HepG2 (cell line): ENCODE results near the gene NUAK1. TPM values are rescaled to one million over a fixed set of nuclear protein-coding genes. Genes with fewer than 3 reads are reported as not detected.

Experiments used
- ATAC-seq: fragments of 200-7000 bp; cut with Tn5 transposase; 3 replicates; pipeline ENCODE4 v1.9.1; 2020; ENCODE audit warnings: mild to moderate bottlenecking, moderate library complexity
- BruUV-seq: library from RNA; stranded (reverse); fragments of 400-500 nt; replicated peaks from 2 replicates; lab custom pipeline; 2021; lab: Mats Ljungman, UMichigan
- CTCF ChIA-PET: fragments of 300-600 bp; formaldehyde crosslinking; extraction: SDS; loops from one replicate; lab custom pipeline; 2021; ENCODE audit warnings: low total read pairs, inconsistent platforms, low intra/inter-chr PET ratio; lab: Yijun Ruan, JAX
- POLR2A ChIA-PET: fragments of 350-600 bp; sonication (Branson Sonifier 250); formaldehyde crosslinking; loops from one replicate; lab custom pipeline; 2020; ENCODE audit warnings: antibody characterized with exemption, inconsistent platforms; lab: Yijun Ruan, JAX
- DNase-seq: peaks from one replicate; pipeline ENCODE4 v3.0.0-alpha.2; 2015; ENCODE audit warnings: low spot score
- FAIRE-seq: peaks from 3 replicates; lab custom pipeline; 2011; peaks lifted over from hg19 to GRCh38; lab: Jason Lieb, UNC
- H2AFZ ChIP-seq: one replicate; pipeline ENCODE4 v1.6.1; 2011; ENCODE audit warnings: low read length, inconsistent platforms
- H3K27ac ChIP-seq: fragments of 300-600 bp; 3 replicates; pipeline ENCODE4 v1.8.0; 2011; ENCODE audit warnings: mixed run types, mild to moderate bottlenecking, mixed read lengths, low read length, inconsistent platforms; ENCODE audit not compliant: insufficient read depth; ENCODE audit errors: extremely low read length
- H3K27me3 ChIP-seq, 2 experiments: fragments of 200-600 bp in 1 of 2; 2 replicates in 1 of 2; 3 replicates in 1 of 2; pipeline versions ENCODE4 v1.6.0 to v1.8.0; 2011; ENCODE audit warnings: low read length in 2 of 2, mild to moderate bottlenecking in 2 of 2, moderate library complexity in 2 of 2, inconsistent platforms in 1 of 2; ENCODE audit not compliant: insufficient read depth in 2 of 2, control insufficient read depth in 1 of 2
- H3K36me3 ChIP-seq, 2 experiments: fragments of 200-600 bp in 1 of 2; replicated peaks in 1 of 2; 2 replicates in 1 of 2; 3 replicates in 1 of 2; pipeline versions ENCODE4 v1.5.1 to v1.8.0; 2011; ENCODE audit warnings: low read length in 2 of 2, inconsistent platforms in 1 of 2; ENCODE audit not compliant: insufficient read depth in 2 of 2, control insufficient read depth in 1 of 2
- H3K4me1 ChIP-seq: 2 replicates; pipeline ENCODE4 v1.5.1; 2012; ENCODE audit warnings: low read length, inconsistent platforms; ENCODE audit not compliant: insufficient read depth
- H3K4me2 ChIP-seq: 2 replicates; pipeline ENCODE4 v1.6.0; 2011; ENCODE audit warnings: low read depth, low read length, inconsistent platforms
- H3K4me3 ChIP-seq, 3 experiments: fragments of 200-600 bp in 1 of 3; sonication (generic), shearing (Covaris generic) in 1 of 3; replicated peaks in 1 of 3; 2 replicates each; pipeline ENCODE4 v1.5.1; 2011 to 2016; ENCODE audit warnings: low read length in 3 of 3, inconsistent platforms in 2 of 3, low read depth in 2 of 3, mild to moderate bottlenecking in 2 of 3, control low read depth in 1 of 3, mixed read lengths in 1 of 3; ENCODE audit not compliant: insufficient read depth in 1 of 3
- H3K79me2 ChIP-seq: one replicate; pipeline ENCODE4 v1.6.1; 2011; ENCODE audit warnings: low read length, inconsistent platforms; ENCODE audit not compliant: insufficient read depth
- H3K9ac ChIP-seq: 2 replicates; pipeline ENCODE4 v1.6.0; 2011; ENCODE audit warnings: mild to moderate bottlenecking, low read depth, low read length, inconsistent platforms; ENCODE audit not compliant: insufficient read depth
- H3K9me3 ChIP-seq: 2 replicates; pipeline ENCODE4 v1.5.1; 2012; ENCODE audit warnings: mild to moderate bottlenecking, low read length
- H4K20me1 ChIP-seq: 2 replicates; pipeline ENCODE4 v1.6.0; 2011; ENCODE audit warnings: inconsistent platforms, mild to moderate bottlenecking, low read length, moderate library complexity; ENCODE audit not compliant: insufficient read depth
- HES4 ChIP-seq: sonication (generic); formaldehyde crosslinking; IDR thresholded peaks from 2 replicates; pipeline ENCODE4 v1.9.0; 2021; ENCODE audit warnings: mild to moderate bottlenecking, missing genetic modification reagents, borderline replicate concordance
- HOXA7 ChIP-seq: sonication (generic); formaldehyde crosslinking; IDR thresholded peaks from 2 replicates; pipeline ENCODE4 v1.8.1; 2022; ENCODE audit warnings: mild to moderate bottlenecking, missing genetic modification reagents, moderate library complexity
- JUND ChIP-seq: sonication (generic); formaldehyde crosslinking; IDR thresholded peaks from 2 replicates; pipeline ENCODE4 v1.8.0; 2022; ENCODE audit warnings: mild to moderate bottlenecking, missing genetic modification reagents
- MED1 ChIP-seq: sonication (generic); formaldehyde crosslinking; IDR thresholded peaks from 2 replicates; pipeline ENCODE4 v1.4.0; 2020; ENCODE audit warnings: missing genetic modification reagents
- MTF1 ChIP-seq: sonication (generic); formaldehyde crosslinking; IDR thresholded peaks from 2 replicates; pipeline ENCODE4 v1.5.0; 2020; ENCODE audit warnings: missing genetic modification reagents
- ONECUT2 ChIP-seq: sonication (generic); formaldehyde crosslinking; IDR thresholded peaks from 2 replicates; pipeline ENCODE4 v1.4.0; 2020; ENCODE audit warnings: missing genetic modification reagents
- TFDP2 ChIP-seq: sonication (generic); formaldehyde crosslinking; IDR thresholded peaks from 2 replicates; pipeline ENCODE4 v1.4.0; 2020; ENCODE audit warnings: missing genetic modification reagents
- ZNF24 ChIP-seq: fragments of 450-650 bp; IDR thresholded peaks from 2 replicates; pipeline ENCODE4 v1.6.1; 2017; ENCODE audit warnings: antibody characterized with exemption, mild to moderate bottlenecking
- ZNF260 ChIP-seq: sonication (generic); formaldehyde crosslinking; IDR thresholded peaks from 2 replicates; pipeline ENCODE4 v1.4.0; 2020; ENCODE audit warnings: missing genetic modification reagents, low read depth, mild to moderate bottlenecking, borderline replicate concordance
- ZNF333 ChIP-seq: sonication (generic); formaldehyde crosslinking; IDR thresholded peaks from 2 replicates; pipeline ENCODE4 v1.4.0; 2020; ENCODE audit warnings: mild to moderate bottlenecking, missing genetic modification reagents, borderline replicate concordance
- ZNF605 ChIP-seq: sonication (generic); formaldehyde crosslinking; IDR thresholded peaks from 2 replicates; pipeline ENCODE4 v1.8.0; 2022; ENCODE audit warnings: mild to moderate bottlenecking, missing genetic modification reagents
- ZNF691 ChIP-seq: sonication (generic); formaldehyde crosslinking; IDR thresholded peaks from 2 replicates; pipeline ENCODE4 v1.4.0; 2020; ENCODE audit warnings: missing genetic modification reagents, low read depth, mild to moderate bottlenecking, borderline replicate concordance
- ZNF7 ChIP-seq: IDR thresholded peaks from 2 replicates; pipeline ENCODE4 v1.6.1; 2016; ENCODE audit warnings: missing biosample characterization, missing genetic modification reagents
- ZNF83 ChIP-seq: sonication (generic); formaldehyde crosslinking; IDR thresholded peaks from 2 replicates; pipeline ENCODE4 v1.4.0; 2020; ENCODE audit warnings: missing genetic modification reagents, mild to moderate bottlenecking, borderline replicate concordance
- ZNF878 ChIP-seq: sonication (generic); formaldehyde crosslinking; IDR thresholded peaks from 2 replicates; pipeline ENCODE4 v1.8.1; 2023; ENCODE audit warnings: mild to moderate bottlenecking, missing genetic modification reagents, moderate library complexity
- WGBS: methylation state at CpG from one replicate; pipeline ENCODE4 v1.1.6; 2017; ENCODE audit warnings: low lambda C conversion rate; 5-methylcytosine and 5-hydroxymethylcytosine counted together
- in situ Hi-C: cut with HindIII; loops from 2 replicates; pipeline ENCODE4 v1.10.0; 2017; ENCODE audit warnings: low pct_unique_long_range_greater_than_20kb; ENCODE audit not compliant: extremely low pct_ligation_motif_present
- intact Hi-C: fragments of 100-400 bp; cut with micrococcal nuclease; formaldehyde crosslinking; loops from one replicate; pipeline ENCODE4 v1.10.0; 2022; ENCODE audit not compliant: unreplicated experiment
- polyA plus RNA-seq, 8 experiments: library from polyadenylated mRNA; depleted of rRNA in 3 of 8; stranded (reverse) in 7 of 8; unstranded in 1 of 8; fragments of >200 nt; fragmentation: Illumina TruSeq in 4 of 8; extraction: Trizol in 4 of 8; gene quantifications; 2 replicates each; pipeline versions ENCODE4 v1.2.1 to v1.2.3, GENCODE V29; 2011 to 2016; ENCODE audit warnings: low read depth in 4 of 8, missing spikeins in 1 of 8, mixed read lengths in 1 of 8; ENCODE audit not compliant: insufficient read depth in 1 of 8
- total RNA-seq, 5 experiments: library from RNA; depleted of rRNA; stranded (reverse); fragments of >200 nt; fragmentation: Illumina TruSeq; extraction: Trizol; gene quantifications; 2 replicates each; pipeline ENCODE4 v1.2.3, GENCODE V29; 2016; ENCODE audit warnings: low read depth in 1 of 5
- TF ChIP-seq, protein P1 (sequence below): sonication (generic); formaldehyde crosslinking; IDR thresholded peaks from 2 replicates; pipeline ENCODE4 v1.4.0; 2020; ENCODE audit warnings: missing genetic modification reagents, mild to moderate bottlenecking, borderline replicate concordance
- TF ChIP-seq, protein P2 (sequence below): sonication (generic); formaldehyde crosslinking; IDR thresholded peaks from 2 replicates; pipeline ENCODE4 v1.4.0; 2020; ENCODE audit warnings: mild to moderate bottlenecking, missing genetic modification reagents
- TF ChIP-seq, protein P3 (sequence below): sonication (generic); formaldehyde crosslinking; IDR thresholded peaks from 2 replicates; pipeline ENCODE4 v1.5.0; 2020; ENCODE audit warnings: missing genetic modification reagents, mild to moderate bottlenecking, borderline replicate concordance

NUAK1 gene
- total and polyA plus RNA-seq, 2 of the 13 experiments (the other 11 are each of a cell fraction or from before 2014, with no cell fraction given) = 1.7 to 1.9 TPM

- intact Hi-C loops (no loop called here), in situ Hi-C loops (no loop called here)
- peaks cover 0 to 2% of the 10 kb centered on the region in 2 experiments; a peak in 1 of 5 replicates for H3K36me3 ChIP-seq
- 96% methylated on average over 5 of the region's 25 CpGs for WGBS
- H3K4me3 ChIP-seq = no peak overlapping the region
- FAIRE-seq (no peak), DNase-seq (no peak), ATAC-seq (no peak)
- H3K4me2 ChIP-seq = no peak overlapping the region
- ChIA-PET POLR2A (no interaction called here), CTCF (no interaction called here)
- H3K27me3 ChIP-seq = no peaks in the 10 kb centered on the region
- no peaks in the 10 kb centered on the region for H3K4me1 ChIP-seq
- H3K9me3 ChIP-seq = no peaks in the 10 kb centered on the region
- H2AFZ ChIP-seq = no peak overlapping the region
- H3K27ac ChIP-seq = no peak overlapping the region
- H3K79me2 ChIP-seq = no peaks in the 10 kb centered on the region
- no TSS peak for BruUV-seq
- no peaks in the 10 kb centered on the region for H4K20me1 ChIP-seq
- H3K9ac ChIP-seq = no peak overlapping the region
- TF ChIP-seq ZNF691 (CRISPR knock-in tag) (no peak), ONECUT2 (CRISPR knock-in tag) (no peak), HOXA7 (CRISPR knock-in tag) (no peak), ZNF878 (no peak), HES4 (CRISPR knock-in tag) (no peak), JUND (CRISPR knock-in tag) (no peak), MED1 (CRISPR knock-in tag) (no peak), ZNF333 (CRISPR knock-in tag) (no peak), ZNF260 (CRISPR knock-in tag) (no peak), ZNF83 (no peak), TFDP2 (CRISPR knock-in tag) (no peak), ZNF605 (CRISPR knock-in tag) (no peak), ZNF24 (no peak), ZNF7 (CRISPR knock-in tag) (no peak), MTF1 (no peak)
- TF ChIP-seq, protein P1, sequence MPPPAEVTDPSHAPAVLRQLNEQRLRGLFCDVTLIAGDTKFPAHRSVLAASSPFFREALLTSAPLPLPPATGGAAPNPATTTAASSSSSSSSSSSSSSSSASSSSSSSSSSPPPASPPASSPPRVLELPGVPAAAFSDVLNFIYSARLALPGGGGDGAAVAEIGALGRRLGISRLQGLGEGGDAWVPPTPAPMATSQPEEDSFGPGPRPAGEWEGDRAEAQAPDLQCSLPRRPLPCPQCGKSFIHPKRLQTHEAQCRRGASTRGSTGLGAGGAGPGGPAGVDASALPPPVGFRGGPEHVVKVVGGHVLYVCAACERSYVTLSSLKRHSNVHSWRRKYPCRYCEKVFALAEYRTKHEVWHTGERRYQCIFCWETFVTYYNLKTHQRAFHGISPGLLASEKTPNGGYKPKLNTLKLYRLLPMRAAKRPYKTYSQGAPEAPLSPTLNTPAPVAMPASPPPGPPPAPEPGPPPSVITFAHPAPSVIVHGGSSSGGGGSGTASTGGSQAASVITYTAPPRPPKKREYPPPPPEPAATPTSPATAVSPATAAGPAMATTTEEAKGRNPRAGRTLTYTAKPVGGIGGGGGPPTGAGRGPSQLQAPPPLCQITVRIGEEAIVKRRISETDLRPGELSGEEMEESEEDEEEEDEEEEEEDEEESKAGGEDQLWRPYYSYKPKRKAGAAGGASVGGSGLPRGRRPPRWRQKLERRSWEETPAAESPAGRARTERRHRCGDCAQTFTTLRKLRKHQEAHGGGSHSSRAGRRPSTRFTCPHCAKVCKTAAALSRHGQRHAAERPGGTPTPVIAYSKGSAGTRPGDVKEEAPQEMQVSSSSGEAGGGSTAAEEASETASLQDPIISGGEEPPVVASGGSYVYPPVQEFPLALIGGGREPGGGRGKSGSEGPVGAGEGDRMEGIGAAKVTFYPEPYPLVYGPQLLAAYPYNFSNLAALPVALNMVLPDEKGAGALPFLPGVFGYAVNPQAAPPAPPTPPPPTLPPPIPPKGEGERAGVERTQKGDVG (CRISPR knock-in tag) = no peak
- TF ChIP-seq, protein P2, sequence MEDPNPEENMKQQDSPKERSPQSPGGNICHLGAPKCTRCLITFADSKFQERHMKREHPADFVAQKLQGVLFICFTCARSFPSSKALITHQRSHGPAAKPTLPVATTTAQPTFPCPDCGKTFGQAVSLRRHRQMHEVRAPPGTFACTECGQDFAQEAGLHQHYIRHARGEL (CRISPR knock-in tag) = no peak
- TF ChIP-seq, protein P3, sequence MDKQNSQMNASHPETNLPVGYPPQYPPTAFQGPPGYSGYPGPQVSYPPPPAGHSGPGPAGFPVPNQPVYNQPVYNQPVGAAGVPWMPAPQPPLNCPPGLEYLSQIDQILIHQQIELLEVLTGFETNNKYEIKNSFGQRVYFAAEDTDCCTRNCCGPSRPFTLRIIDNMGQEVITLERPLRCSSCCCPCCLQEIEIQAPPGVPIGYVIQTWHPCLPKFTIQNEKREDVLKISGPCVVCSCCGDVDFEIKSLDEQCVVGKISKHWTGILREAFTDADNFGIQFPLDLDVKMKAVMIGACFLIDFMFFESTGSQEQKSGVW (CRISPR knock-in tag) = no peak
Observed at GRCh38 chr12:106066726-106067325, 71.9 kb downstream of the NUAK1 start.
